Transverse colon (tissue), 4 donors: ENCODE data around the gene NTF3. TPM values are rescaled to one million over a fixed set of nuclear protein-coding genes. Genes with fewer than 3 reads are reported as not detected.

ENCODE experiments used
- DNase-seq: peaks from one replicate; pipeline ENCODE4 v3.0.0-alpha.2; 2019
- H3K27ac ChIP-seq, 4 donors: fragments of 200-600 bp; sonication (generic); 2 replicates each; pipeline ENCODE4 v1.5.1; 2016 to 2018; ENCODE audit warnings: inconsistent platforms in 4 of 4
- H3K27me3 ChIP-seq: fragments of 200-600 bp; sonication (generic); 2 replicates; pipeline ENCODE4 v1.5.1; 2017; ENCODE audit warnings: inconsistent platforms
- H3K36me3 ChIP-seq, 4 donors: fragments of 200-600 bp; sonication (generic); 2 replicates each; pipeline ENCODE4 v1.5.1; 2017 to 2019; ENCODE audit warnings: inconsistent platforms in 4 of 4
- H3K4me1 ChIP-seq, 4 donors: fragments of 200-600 bp; sonication (generic); 2 replicates each; pipeline ENCODE4 v1.5.1; 2017 to 2020; ENCODE audit warnings: inconsistent platforms in 4 of 4
- H3K4me3 ChIP-seq, 4 donors: fragments of 200-600 bp; sonication (generic); 1 replicate in 1 of 4; 2 replicates in 3 of 4; pipeline versions ENCODE4 v1.5.1 to v1.6.1; 2017 to 2019; ENCODE audit warnings: inconsistent platforms in 4 of 4
- H3K9me3 ChIP-seq, 2 donors: fragments of 200-600 bp; sonication (generic); 2 replicates each; pipeline ENCODE4 v1.5.1; 2017 to 2019; ENCODE audit warnings: inconsistent platforms in 2 of 2
- CTCF ChIP-seq, 5 experiments: fragments of 200-600 bp in 3 of 5; fragments of 450-650 bp in 2 of 5; sonication (generic) in 3 of 5; IDR thresholded peaks; 1 replicate in 2 of 5; 2 replicates in 3 of 5; pipeline ENCODE4 v1.5.1; 2016 to 2017; ENCODE audit warnings: antibody characterized with exemption in 5 of 5, inconsistent platforms in 3 of 5, mild to moderate bottlenecking in 2 of 5, moderate library complexity in 1 of 5
- EP300 ChIP-seq: sonication (generic); formaldehyde crosslinking; IDR thresholded peaks from one replicate; pipeline ENCODE4 v1.6.1; 2017; ENCODE audit warnings: antibody characterized with exemption, low read depth
- POLR2A ChIP-seq: fragments of 450-650 bp; IDR thresholded peaks from one replicate; pipeline ENCODE4 v1.6.1; 2016; ENCODE audit warnings: antibody characterized with exemption, mild to moderate bottlenecking, moderate library complexity
- POLR2AphosphoS5 ChIP-seq, 3 donors: sonication (generic); formaldehyde crosslinking; IDR thresholded peaks; one replicate each; pipeline ENCODE4 v1.6.1; 2016; ENCODE audit warnings: antibody characterized with exemption in 3 of 3
- WGBS, 2 donors: methylation state at CpG; one replicate each; pipeline ENCODE4 v1.1.5; 2018; ENCODE audit warnings: low coverage in 1 of 2; 5-methylcytosine and 5-hydroxymethylcytosine counted together
- in situ Hi-C, 4 donors: fragments of 200-750 bp; cut with MboI; loops; one replicate each; pipeline versions ENCODE4 v1.15.0 to v1.15.1; 2017; ENCODE audit warnings: low sequenced_read_pairs in 3 of 4, low pct_ligation_motif_present in 1 of 4, low pct_unique_long_range_greater_than_20kb in 1 of 4
- intact Hi-C: fragments of 100-400 bp; cut with DNase I; formaldehyde crosslinking; loops from one replicate; pipeline ENCODE4 v1.15.1; 2023; ENCODE audit warnings: low total_unique reads
- total RNA-seq, 4 donors: library from RNA; depleted of rRNA; stranded (reverse); fragments of >200 nt; gene quantifications; one replicate each; pipeline ENCODE4 v1.1.0, GENCODE V29; 2016

The NTF3 gene
- total RNA-seq, 4 donors from 2014 or later, result 0.68 TPM; not detected in 3

GRCh38 chr12:5473783-5474116 is 41.8 kb downstream of the NTF3 start:
- in situ Hi-C loops (loop anchor here in 1 of 4 donors (25.0 kb wide), 1 partner anchor 89 kb away; no protein-coding TSS in a partner anchor), intact Hi-C loops (no loop called here)
- WGBS, 2 donors, result 86 to 89% methylated on average over 2 of the region's 2 CpGs
- H3K4me3 ChIP-seq, result no peak overlapping the region
- no peaks in the 10 kb centered on the region for H3K36me3 ChIP-seq
- no peak for DNase-seq
- H3K27ac ChIP-seq, result no peak overlapping the region
- no peaks in the 10 kb centered on the region for H3K9me3 ChIP-seq
- no peaks in the 10 kb centered on the region for H3K4me1 ChIP-seq
- H3K27me3 ChIP-seq, result no peaks in the 10 kb centered on the region
- no peak for TF ChIP-seq POLR2A
- no peak for TF ChIP-seq POLR2AphosphoS5 (IDR thresholded peaks at IDR 0.05)
- no peak for TF ChIP-seq EP300
- TF ChIP-seq CTCF (IDR thresholded peaks at IDR 0.05), result no peak

- DNase-seq, result no peak
- H3K27me3 ChIP-seq, result no peaks in the 10 kb centered on the region
- WGBS, 2 donors, result 87 to 88% methylated on average over 6 of the region's 6 CpGs
- no peak overlapping the region for H3K27ac ChIP-seq
- intact Hi-C loops, result no loop called here
- H3K9me3 ChIP-seq, result no peaks in the 10 kb centered on the region
- H3K4me3 ChIP-seq, result no peak overlapping the region
- in situ Hi-C loops, result no loop called here
- no peaks in the 10 kb centered on the region for H3K36me3 ChIP-seq
- TF ChIP-seq POLR2A (no peak), POLR2AphosphoS5 (IDR thresholded peaks at IDR 0.05) (no peak), EP300 (no peak), CTCF (IDR thresholded peaks at IDR 0.05) (no peak)
- no peaks in the 10 kb centered on the region for H3K4me1 ChIP-seq
Observed at GRCh38 chr12:5476356-5476755, 44.4 kb downstream of the NTF3 start.

- H3K4me1 ChIP-seq, result no peaks in the 10 kb centered on the region
- in situ Hi-C loops (no loop called here), intact Hi-C loops (no loop called here)
- 38 to 69% methylated on average over 1 to 8 of the region's 8 CpGs for WGBS, 2 donors
- H3K27ac ChIP-seq, result no peak overlapping the region
- H3K27me3 ChIP-seq, result no peaks in the 10 kb centered on the region
- TF ChIP-seq EP300, result no peak
- TF ChIP-seq POLR2A, result no peak
- TF ChIP-seq POLR2AphosphoS5 (IDR thresholded peaks at IDR 0.05), result no peak
- no peak for TF ChIP-seq CTCF (IDR thresholded peaks at IDR 0.05)
- no peak overlapping the region for H3K4me3 ChIP-seq
- no peaks in the 10 kb centered on the region for H3K36me3 ChIP-seq
- no peaks in the 10 kb centered on the region for H3K9me3 ChIP-seq
- no peak for DNase-seq
Observed at GRCh38 chr12:5478081-5478706, 46.3 kb downstream of the NTF3 start.

GRCh38 chr12:5479761-5480160 is 47.9 kb downstream of the NTF3 start:
- no peak for DNase-seq
- H3K4me3 ChIP-seq, result no peak overlapping the region
- in situ Hi-C loops, result no loop called here
- intact Hi-C loops, result no loop called here
- H3K36me3 ChIP-seq, result no peaks in the 10 kb centered on the region
- H3K4me1 ChIP-seq, result no peaks in the 10 kb centered on the region
- TF ChIP-seq EP300 (no peak), POLR2A (no peak), CTCF (IDR thresholded peaks at IDR 0.05) (no peak), POLR2AphosphoS5 (IDR thresholded peaks at IDR 0.05) (no peak)
- no peak overlapping the region for H3K27ac ChIP-seq
- no peaks in the 10 kb centered on the region for H3K27me3 ChIP-seq
- 74 to 81% methylated on average over 3 of the region's 3 CpGs for WGBS, 2 donors
- no peaks in the 10 kb centered on the region for H3K9me3 ChIP-seq
